Measurements from ENCODE around the gene LRRTM4.

Gene LRRTM4

GRCh38 chr2:77201755-77202154 lies 320.4 kb downstream of the LRRTM4 start:
- TF ChIP-seq POLR2AphosphoS5 (IDR thresholded peaks at IDR 0.05; ENCODE audit: low read depth, low read length): no peak

- TF ChIP-seq FOXP2 (optimal IDR thresholded peaks at IDR 0.05; ENCODE audit: borderline replicate concordance, extremely low read depth, extremely low read length, insufficient read depth) (no peak), SIN3A (IDR thresholded peaks at IDR 0.05; ENCODE audit: borderline replicate concordance, insufficient read depth, low read length) (no peak), REST (IDR thresholded peaks at IDR 0.05; ENCODE audit: insufficient read depth in 1 of 2, low read depth in 2 of 2, low read length in 2 of 2) (no peak), POLR2AphosphoS5 (IDR thresholded peaks at IDR 0.05; ENCODE audit: low read depth, low read length) (no peak), TAF1 (IDR thresholded peaks at IDR 0.05; ENCODE audit: borderline replicate concordance, insufficient read depth, low read length) (no peak)
These were observed 322.8 kb downstream of the LRRTM4 start for GRCh38 chr2:77199411-77199810.

GRCh38 chr2:77193858-77194448 lies 328.2 kb downstream of the LRRTM4 start:
- no peak for TF ChIP-seq SIN3A (IDR thresholded peaks at IDR 0.05; ENCODE audit: borderline replicate concordance, insufficient read depth, low read length)
- no peak for TF ChIP-seq FOXP2 (optimal IDR thresholded peaks at IDR 0.05; ENCODE audit: borderline replicate concordance, extremely low read depth, extremely low read length, insufficient read depth)
- TF ChIP-seq TAF1 (IDR thresholded peaks at IDR 0.05; ENCODE audit: borderline replicate concordance, insufficient read depth, low read length): no peak
- TF ChIP-seq REST (IDR thresholded peaks at IDR 0.05; ENCODE audit: insufficient read depth in 1 of 2, low read depth in 2 of 2, low read length in 2 of 2): no peak
- no peak for TF ChIP-seq POLR2AphosphoS5 (IDR thresholded peaks at IDR 0.05; ENCODE audit: low read depth, low read length)

GRCh38 chr2:77192811-77193289 lies 329.3 kb downstream of the LRRTM4 start:
- TF ChIP-seq FOXP2 (optimal IDR thresholded peaks at IDR 0.05; ENCODE audit: borderline replicate concordance, extremely low read depth, extremely low read length, insufficient read depth) (no peak), TAF1 (IDR thresholded peaks at IDR 0.05; ENCODE audit: borderline replicate concordance, insufficient read depth, low read length) (no peak), REST (IDR thresholded peaks at IDR 0.05; ENCODE audit: insufficient read depth in 1 of 2, low read depth in 2 of 2, low read length in 2 of 2) (no peak), SIN3A (IDR thresholded peaks at IDR 0.05; ENCODE audit: borderline replicate concordance, insufficient read depth, low read length) (no peak), POLR2AphosphoS5 (IDR thresholded peaks at IDR 0.05; ENCODE audit: low read depth, low read length) (no peak)

- no peak for TF ChIP-seq REST (IDR thresholded peaks at IDR 0.05; ENCODE audit: insufficient read depth in 1 of 2, low read depth in 2 of 2, low read length in 2 of 2)
- no peak for TF ChIP-seq TAF1 (IDR thresholded peaks at IDR 0.05; ENCODE audit: borderline replicate concordance, insufficient read depth, low read length)
- no peak for TF ChIP-seq FOXP2 (optimal IDR thresholded peaks at IDR 0.05; ENCODE audit: borderline replicate concordance, extremely low read depth, extremely low read length, insufficient read depth)
- TF ChIP-seq SIN3A (IDR thresholded peaks at IDR 0.05; ENCODE audit: borderline replicate concordance, insufficient read depth, low read length): no peak
- TF ChIP-seq POLR2AphosphoS5 (IDR thresholded peaks at IDR 0.05; ENCODE audit: low read depth, low read length): no peak
These were observed 330.5 kb downstream of the LRRTM4 start for GRCh38 chr2:77191665-77192064.
